Activated CD4-positive, alpha-beta T cell treated with anti-CD3 and anti-CD28 coated beads, Interleukin-2, amount 50 U/mL, for 4 hours (primary cell): ENCODE measurements around the gene NACC2.

Experiments
- DNase-seq, 2 experiments: peaks; one replicate each; pipeline ENCODE4 v3.0.0-alpha.2; 2020

Gene NACC2

DNA sequence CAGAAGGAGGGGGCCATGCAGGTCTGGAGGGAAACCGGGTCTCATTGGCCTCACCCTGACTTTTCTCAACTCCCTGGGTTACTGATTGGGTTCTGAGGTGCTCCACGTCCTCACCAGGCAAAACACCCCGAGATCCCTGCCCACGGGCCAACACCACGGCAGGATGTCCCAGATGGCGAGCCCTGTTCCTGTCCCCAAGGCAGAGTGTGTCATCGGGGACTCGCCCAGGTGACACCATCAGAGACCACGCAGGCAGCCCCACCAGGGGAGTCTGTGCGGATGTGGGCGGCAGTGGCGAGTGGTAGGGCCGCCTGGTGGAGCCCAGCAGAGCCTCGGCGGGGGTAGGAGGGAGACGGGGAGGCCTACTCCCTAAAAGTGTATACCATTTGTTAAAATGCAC lies 74.9 kb downstream of the NACC2 start:
- DNase-seq, result no peak

DNA sequence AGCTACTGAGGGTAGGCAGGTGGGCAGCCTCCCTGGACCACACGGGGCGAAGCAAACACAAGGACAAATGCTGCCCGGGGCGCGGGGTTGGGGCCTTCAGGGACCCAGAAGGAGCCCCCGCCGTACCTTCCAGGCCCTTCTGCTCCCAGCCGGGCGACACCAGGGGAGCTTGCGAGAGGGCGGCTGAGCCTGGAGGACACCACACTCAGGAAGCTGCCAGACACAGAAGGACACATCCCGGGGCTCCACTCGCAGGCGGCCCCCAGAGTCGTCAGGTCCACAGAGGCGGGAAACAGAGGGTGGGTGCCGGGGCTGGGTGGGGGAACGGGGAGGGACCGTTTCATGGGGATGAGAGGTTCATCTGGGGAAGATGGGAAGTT lies 75.4 kb downstream of the NACC2 start:
- DNase-seq, result no peak

DNA sequence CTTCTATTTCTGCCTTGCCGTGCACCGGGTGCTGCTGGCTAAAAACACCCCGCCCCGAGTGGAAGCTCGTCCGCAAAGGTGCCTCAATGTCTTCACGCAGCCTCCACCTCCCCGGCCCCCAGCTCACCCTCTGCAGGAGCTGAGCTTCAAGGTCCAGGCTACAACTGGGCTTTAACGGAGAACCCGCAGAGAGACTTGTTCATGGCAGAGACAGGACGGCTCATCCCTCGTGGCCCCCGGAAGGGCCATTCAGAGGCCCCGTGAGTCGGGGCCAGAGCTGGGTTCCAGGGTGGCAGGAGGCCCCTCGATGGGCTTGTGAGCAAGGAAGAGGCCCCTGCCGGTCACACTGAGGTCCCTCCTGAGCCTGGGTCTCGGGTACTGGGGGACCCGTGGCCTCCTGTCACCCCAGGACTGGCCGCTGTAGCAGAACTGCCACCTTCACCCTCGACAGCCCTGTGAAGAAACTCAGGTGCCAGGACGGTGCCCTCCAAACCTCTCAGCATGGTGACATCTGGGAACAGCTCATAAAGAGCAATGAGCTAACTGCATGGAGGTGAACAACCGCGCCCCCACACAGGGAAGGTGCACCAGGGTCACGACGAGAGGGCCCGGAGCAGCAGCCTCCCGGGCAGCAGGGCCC lies 75.9 kb downstream of the NACC2 start:
- no peak for DNase-seq

GRCh38 chr9:136018257-136019031 lies 76.6 kb downstream of the NACC2 start:
- no peak for DNase-seq

GRCh38 chr9:136017289-136018190 lies 77.5 kb downstream of the NACC2 start:
- no peak for DNase-seq

- DNase-seq, result no peak
Observed at GRCh38 chr9:136016572-136017288, 78.4 kb downstream of the NACC2 start.

DNA sequence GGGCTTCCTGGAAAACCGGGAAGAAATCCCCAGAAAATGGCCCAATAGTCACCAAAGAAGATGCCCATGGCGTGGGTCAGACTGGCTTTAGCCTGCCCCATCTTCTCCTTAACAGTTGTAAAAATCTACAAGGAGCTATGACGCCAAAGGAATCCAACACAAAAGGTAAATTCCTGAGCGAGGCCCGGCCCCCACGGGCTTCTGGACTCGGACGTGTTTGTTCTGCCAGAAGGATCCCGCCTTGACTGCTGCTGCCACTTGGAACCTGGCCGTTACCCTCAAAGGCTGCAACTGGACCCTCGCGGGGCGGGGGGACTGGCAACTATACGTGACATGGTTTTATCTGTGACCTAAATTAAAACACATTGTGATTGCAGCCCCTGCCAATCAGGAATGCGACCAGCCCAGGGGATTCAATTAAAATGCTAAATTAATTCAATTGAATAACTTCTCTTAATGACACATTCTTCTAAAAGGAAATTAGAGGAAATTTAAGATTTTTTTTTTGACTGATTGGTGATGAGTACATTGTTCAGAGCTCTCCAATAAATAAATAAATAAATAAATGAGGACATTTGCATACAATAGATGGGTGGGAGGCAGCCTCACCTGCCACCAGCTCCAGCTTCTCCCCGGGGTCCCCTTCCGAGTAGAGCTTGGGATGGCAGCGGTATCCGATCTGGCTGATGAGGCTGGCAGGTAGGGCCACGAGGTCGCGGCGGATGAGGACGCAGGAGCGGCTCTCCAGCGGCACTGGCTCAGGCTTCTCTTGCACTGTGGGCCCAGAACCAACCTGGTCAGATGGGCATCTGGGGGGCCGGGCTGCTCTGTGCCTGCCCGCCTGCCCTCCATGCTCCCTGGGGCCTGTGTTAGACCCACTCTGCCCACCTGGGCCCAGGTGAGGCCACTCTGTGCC lies 79.2 kb downstream of the NACC2 start:
- DNase-seq, result no peak

DNA sequence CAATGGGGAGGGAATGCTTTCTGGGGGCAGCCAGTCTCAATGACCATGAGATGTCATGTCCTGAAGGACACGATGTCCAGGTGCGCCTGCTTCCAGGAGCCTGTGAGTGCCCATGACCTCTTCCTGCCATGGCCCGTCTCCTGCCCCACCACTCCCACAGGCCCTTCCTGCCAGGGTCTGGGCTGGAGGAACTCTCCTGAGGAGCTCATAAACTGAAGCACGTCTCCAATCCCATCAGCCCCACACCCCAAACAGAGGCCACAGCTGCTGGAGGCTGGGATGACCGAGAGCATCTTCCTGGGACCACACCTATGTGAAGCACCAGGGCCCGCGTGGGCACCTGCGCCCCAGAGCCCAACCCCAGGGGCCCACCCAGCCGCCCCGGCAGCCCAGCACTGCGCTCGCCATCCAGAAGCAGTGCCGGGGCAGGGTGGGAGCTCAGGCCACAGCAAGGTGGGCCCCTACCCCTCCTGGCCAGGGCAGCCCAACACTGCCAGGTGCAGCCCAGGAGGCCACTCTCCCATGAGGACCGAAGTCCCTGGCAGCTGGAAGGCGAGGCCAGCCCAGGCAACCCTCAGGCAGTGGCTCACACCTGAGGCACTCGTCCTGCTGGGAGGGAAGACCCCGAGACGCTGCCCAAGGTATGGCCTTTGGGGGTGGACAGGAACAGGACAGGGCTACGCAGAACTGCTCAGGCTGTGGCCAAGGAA lies 80.0 kb downstream of the NACC2 start:
- no peak for DNase-seq

- no peak for DNase-seq
Observed at GRCh38 chr9:136014147-136014923, 80.8 kb downstream of the NACC2 start.

DNA sequence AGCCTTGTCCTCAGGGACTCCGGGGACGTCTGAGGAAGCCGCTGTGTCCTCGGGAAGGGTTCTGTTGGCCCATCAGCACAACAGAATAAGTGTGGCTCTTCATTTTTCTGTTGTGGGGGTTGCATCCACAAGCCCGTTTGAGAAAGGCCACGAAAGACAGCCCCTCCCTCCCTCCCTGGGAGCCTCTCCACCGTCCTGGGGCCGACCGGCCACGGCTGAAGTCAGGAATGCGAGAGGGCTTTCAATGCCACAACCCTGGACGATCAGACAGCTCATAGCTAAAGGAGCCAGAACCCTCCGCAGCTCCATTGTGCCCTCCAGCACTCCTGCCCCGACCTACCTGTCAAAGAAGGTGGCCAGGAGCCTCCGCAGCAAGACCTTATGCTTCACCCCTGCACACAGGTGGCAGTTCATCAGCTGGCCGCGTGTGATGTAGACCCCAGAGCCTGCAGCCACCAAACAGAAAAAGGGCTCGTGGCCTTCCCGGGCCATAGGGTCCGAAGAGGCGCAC lies 81.5 kb downstream of the NACC2 start:
- DNase-seq, result no peak

DNA sequence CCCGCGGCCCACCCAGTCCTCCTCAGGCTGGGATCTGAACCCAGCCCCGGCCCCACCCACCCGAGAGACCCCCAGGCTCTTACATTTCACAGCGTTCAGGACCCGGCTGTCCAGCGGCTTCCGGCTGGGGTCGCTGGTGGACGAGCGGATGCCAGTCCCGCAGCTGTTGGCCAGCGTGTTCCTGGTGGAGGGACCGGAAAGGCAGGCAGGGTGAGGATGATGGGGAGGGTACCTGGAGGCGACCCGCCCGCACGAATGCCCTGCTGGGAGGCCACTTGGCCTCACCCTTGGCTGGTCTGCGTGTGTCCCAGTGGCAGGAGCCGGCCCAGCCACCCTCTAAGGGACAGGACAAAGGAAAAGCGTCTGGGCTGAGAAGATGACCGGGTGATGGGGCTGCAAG lies 82.0 kb downstream of the NACC2 start:
- DNase-seq, result no peak

DNA sequence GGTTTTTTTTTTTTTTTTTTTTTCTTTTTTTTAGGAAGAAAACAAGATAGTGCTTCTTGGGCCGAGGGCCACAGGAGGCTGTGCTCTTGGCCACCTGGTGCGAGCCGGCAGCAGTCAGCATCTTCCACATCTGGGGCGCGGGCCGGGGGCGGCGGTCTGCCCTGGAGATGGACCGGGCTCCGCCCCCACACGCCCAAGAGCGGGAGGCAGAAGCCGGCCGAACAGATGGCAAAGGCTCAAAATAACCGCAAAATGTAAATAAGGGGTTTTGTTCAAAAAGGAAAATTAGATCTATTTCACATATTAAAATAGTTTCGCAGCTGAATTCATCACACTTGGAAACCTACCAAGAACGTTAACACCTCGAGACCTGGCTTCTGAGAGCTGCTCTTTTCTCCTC lies 82.4 kb downstream of the NACC2 start:
- no peak for DNase-seq

DNA sequence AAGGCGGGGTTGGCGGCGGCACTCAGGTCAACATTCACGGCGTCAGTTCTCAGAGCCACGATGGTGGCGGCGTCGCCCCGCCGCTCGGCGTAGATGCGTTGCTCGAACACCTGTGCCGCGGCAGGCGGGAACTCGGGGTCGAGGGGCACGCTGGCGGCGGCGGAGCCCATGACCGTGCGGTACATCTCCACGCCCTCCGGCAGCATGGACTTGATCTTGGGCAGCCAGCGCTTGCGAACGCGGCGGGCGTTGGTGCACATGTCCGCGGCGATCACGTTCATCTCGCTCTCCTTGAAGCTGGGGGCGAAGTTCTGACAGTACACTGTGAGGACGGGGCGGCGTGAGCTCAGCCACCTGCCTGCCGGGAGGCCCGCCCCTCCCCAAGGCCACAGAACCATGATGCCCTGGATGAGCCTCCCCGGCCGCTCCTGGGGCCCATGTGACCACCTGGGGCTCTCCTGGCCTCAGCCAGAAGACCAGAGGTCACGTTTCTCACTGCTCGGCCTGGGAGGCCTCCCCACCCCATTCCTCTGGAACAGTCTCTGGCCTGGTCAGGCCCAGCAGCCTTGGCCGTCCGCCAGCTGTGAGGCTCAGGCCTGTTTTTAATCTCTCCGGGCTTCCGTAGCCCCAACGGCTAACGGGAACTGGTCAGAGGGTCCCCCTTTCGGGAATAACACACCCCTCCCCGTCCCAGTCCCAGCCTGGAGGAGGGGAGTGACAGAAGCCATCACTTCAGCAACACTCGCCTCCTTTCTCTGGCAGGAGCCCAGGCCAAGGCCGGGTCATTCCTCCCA lies 83.2 kb downstream of the NACC2 start:
- DNase-seq, result no peak

DNA sequence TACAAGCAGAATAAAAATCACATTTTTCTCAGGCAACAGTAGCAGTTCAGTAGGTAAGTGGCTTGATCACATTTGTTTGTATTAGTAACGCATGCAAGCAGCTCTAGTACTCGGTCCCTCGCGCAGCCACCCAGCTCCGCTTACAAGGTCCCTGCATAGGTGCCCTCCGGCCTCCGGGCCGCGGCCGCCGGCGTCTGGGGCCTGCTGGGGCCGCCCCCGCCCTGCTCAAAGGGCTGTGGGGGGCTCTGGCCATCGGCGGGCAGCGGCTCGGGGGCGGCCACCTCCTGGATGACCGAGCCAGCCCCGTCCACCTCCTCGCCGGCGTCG lies 83.8 kb downstream of the NACC2 start:
- DNase-seq, result no peak

GRCh38 chr9:136010615-136011361 lies 84.3 kb downstream of the NACC2 start:
- no peak for DNase-seq

DNA sequence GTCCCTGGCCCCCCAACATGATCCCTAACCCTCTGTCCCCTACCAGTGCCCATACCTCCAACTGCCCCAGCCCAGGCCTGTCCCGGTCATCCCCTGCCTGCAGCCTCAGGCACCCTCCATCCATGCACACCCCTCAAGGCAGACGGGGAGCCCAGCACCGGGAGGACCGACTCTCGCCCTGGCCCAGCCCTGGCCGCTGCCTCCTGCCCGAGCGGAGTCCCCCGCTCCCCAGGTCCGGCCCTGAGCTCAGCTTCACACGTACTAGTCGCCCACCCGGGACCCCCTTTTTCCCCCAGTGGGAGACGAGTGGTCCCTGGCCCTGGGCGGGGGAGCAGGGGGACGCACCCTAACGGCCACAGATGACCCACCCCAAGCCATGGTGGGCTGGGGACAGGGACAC lies 84.9 kb downstream of the NACC2 start:
- DNase-seq, result no peak

GRCh38 chr9:136009516-136009915 lies 85.6 kb downstream of the NACC2 start:
- no peak for DNase-seq

- DNase-seq, result no peak
Observed at GRCh38 chr9:136008693-136008997, 86.4 kb downstream of the NACC2 start.
